GM19238 (cell line): ENCODE results near the gene SREBF2.

Source experiments
- DNase-seq: peaks from one replicate; pipeline ENCODE4 v3.0.0; 2011; ENCODE audit warnings: low spot score; ENCODE audit not compliant: insufficient read length

The SREBF2 gene

DNA sequence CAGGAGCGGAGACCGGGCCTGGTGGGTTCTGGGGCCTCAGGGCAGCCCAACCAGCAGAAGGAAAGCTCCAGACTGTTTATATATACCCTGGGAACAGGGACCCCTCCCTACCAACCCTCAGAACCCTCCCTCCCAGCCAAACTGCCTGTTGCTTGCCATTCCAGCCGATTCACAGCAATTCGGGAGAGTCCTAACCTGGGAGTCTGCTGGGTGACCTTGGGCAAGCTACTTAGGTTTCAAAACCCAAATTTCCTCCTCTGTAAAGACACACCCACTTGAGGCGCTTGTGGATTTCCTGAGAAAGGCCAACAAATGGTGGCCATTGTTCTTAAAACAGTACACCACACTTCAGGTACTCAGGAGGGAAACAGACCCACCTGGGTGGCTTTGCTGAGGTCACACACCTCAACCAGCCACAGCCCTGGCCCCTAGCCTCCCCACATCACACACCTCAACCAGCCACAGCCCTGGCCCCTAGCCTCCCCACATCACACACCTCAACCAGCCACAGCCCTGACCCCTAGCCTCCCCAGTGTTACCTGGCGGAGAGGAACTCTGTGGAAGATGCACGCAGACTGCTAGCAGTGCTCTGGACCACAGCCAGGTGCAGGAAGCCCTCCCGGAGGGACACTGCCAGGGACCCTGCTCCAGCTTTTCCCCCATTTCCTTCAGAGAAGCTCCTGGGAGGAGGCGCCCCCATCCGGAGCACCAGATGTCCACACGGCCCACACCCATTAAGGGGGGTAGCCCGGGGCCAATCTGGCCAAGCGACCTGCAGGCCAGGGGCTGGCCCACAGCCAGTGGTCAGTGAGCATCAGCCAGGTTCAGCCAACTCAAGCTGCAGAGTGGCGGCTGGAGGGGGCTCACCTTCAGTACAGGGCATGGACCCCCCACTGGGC lies 75.8 kb downstream of the SREBF2 start:
- DNase-seq, result no peak

DNA sequence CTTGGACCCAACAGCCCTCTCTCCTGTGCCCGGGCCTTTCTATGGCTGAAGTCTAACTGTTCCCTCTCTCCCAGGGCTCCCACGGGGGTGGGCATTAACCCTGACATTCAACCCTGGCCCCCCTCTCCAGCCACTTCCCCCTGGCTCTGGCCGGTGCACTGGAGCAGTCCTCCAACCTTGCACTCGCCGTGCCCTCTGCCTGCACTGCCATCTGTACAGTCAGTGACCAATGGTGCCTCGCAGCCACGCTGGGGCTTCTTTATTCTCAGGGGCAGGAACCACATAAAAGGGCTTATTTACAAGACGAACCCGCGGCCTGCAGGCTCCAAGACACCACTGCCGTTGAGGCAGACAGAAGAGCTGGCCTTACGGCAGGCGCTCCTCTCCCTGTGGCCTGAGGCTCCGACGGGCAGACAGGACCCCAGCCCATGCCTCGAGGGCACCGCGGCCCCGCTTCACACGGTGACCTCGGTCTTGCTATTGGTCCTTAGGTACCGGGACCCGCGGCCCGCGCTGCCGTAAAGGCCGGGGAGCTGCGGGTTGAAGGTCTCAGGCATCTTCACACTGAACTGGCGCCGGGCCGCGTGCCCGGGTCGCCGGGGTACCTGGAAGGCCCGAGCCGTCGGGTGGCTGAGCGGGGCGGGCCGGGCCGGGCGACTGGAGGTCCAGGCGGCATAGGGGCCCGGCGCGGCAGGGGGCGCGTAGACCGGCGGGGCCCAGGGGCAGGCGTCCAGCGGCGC lies 76.6 kb downstream of the SREBF2 start:
- DNase-seq, result no peak

DNA sequence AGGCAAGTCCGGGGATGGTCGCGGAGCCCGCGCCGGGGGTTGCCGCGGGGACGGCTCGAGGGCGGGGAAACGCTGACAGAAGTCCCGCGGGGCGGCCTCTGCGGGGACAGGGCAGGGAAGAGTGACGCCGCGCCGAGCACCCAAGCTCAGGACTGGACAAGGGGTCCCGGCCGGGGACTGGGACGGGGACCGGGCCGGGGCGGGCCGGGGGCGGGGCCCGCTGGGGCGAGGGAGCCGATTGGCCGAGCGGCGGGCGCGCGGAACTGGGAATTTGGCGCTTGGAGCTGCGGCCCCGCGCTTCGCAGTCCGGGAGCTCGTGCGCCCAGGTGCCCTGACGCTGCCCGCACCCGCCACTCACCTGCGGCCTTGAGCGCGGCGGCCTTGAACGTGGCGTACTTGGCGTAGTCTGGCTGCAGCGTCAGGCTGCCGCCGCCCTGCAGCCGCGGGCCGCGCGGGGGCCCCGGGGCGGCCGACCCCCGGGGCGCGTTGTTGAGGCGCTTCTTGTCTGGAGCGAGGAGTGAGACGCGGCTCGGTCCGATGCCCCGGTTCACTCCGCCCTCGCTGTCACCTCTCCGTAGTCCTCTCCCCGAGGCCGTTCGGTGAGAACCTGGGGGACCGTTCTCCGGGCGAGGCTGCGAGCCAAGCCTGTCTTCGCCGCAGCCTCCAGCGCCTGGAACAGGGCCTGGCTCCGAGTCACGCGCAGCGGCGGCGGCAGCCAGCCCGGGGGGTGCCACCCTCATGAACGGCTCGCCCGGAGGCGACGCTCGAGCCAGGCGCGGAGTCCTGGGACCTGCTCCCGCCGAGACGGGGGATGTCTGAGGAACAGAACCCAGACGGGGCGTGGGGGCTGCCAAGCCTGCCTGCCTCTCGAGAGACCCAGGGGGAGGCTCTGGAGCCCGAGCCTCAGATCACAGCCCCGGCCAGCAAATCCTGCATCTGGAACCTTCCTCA lies 77.4 kb downstream of the SREBF2 start:
- DNase-seq, result no peak

DNA sequence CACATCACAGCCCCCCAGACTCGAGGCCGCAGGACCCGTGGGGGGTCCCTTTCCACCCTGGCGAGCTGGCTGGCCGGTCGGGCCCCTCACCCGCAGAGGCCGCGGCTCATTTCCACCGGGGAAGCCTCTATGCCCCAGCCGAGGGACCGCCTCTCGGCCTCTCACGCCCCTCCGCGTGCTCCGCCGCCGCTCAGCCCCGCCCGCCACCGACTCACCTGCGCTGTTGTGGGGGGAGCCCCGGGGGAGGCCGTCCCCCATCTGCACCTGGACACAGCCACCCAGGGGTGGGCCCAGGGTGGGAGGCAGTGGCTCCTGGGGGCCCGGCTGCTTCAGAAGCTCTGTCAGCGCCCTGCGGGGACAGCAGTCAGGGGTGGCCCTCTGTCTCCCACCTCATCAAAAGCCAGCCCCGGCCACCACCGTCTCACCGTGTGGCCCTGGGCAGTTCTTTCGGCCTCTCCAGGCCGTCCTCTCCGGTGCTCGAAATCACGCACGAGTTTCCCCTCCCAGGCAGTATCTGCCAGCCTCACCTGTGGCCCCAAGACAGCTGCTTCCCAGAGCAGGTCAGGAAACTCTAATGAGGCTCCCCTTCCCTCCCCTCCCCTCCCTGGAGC lies 78.2 kb downstream of the SREBF2 start:
- no peak for DNase-seq

DNA sequence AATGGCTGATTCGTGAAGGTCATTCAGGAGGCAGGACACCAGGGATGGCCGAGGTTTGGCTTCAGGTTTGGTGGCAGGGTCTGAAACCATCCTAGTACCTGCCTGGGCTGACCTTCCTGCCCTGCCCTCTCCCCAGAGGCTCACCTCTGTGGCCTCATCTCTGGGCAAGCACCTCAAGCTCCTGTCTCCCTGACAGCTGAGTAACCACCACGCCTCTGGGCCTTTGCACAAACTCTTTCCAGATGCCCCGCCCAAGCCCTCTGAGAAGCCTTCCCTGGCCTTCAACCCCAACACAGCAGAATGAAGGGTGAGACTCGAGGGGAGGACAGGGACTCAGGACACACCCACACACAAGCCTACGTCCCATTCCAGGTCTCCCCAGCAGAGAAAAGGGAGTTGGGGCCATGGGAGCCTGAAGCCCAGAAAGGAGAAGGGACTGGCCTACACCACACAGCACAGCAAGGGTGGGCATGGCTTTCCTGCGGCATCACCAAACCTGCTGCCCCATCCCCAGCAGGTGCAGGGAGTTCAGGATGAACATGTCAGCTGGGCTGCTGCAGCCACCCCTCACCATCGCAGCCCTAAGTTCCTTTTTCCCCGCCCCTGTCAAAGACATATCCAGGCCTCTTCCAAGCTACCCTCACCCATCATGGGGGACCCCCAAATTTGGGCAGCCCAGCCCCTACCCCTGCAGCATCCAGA lies 79.6 kb downstream of the SREBF2 start:
- no peak for DNase-seq

DNA sequence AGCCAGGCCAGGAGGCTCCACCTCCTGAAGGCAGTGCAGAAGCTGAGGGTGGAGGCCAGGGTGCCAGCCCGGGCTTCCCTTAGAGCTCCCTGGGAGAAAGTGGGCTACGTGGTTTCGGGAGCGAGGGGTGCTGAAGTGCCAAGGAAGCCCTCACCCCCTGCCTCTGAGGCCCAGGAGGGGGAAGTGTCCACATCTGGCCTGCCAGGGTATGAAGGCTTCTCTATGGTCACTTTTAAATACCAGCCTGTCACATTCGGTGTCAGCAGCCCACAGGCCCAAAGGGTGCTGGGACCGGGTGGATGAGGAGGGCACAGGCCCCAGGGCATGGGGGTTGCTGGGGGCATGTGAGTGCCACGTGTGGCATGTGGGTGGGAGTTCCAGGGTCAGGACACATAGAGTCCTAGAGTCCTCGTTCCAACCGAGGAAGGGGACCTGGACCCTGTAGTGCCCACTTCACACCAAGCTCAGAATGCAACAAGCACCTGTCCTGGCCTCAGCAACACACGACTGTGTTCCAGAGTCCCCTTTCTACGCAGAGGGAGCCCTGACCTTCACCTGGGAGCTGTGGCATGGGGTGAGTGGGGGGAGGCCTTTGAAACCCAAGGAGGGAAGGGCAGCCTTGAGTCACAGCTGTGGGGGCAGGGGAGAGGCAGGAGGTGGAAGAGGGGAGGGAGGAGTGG lies 80.3 kb downstream of the SREBF2 start:
- DNase-seq, result no peak

DNA sequence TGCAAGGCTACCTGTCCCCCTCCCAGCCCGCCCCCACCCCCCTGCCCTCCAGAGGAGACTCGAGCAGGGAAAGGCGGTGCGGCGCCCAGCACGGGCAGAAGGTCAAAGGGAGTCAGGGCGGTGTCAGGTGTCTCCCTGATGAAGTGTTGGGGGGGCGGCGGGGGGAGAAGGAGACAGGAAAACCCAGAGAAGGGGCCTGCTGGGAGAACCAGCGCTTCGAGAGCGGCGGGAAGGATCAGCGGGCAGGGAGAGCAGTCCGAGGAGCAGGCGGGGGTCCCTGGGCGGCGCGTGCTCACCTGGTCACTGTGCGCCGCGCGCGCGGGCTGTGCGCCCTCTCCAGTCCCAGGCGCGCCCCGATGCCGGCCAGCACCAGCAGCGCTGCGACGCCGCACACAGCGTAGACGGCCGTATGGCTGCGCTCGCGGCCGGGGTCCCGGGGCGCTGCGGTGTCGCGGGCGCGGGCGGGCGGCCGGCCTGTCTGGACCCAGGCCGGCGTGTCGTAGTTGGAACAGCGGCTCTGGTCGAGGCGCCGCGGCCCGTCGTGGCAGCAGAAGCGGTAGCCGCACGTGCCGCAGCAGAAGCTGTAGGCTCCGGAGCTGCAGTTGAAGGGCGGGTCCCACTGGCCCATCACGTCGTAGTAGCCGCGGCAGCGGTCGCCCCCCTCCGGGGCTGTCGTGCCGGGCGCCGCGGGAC lies 81.1 kb downstream of the SREBF2 start:
- DNase-seq, result no peak

DNA sequence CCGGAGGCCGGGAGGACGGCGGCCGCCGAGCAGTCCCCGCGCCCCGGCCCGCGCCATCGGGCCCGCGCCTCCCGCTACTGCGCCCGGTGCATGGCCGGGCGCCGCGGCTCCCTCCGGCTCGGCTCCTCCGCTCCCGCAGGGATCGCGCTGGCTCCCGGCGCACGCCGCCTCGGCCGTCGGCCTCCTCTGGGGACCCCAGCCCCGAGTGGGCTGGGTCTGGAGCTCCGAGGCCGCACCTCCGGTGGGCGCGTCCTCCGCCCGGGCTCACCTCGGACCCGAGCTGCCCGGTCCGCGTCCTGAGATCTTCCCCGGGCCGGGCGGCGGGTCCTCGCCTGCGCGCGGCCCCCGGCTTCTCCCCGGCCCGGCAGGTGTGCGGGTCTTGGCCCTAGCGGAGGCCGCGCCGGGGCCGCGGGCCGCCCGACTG lies 81.7 kb downstream of the SREBF2 start:
- DNase-seq, result no peak

DNA sequence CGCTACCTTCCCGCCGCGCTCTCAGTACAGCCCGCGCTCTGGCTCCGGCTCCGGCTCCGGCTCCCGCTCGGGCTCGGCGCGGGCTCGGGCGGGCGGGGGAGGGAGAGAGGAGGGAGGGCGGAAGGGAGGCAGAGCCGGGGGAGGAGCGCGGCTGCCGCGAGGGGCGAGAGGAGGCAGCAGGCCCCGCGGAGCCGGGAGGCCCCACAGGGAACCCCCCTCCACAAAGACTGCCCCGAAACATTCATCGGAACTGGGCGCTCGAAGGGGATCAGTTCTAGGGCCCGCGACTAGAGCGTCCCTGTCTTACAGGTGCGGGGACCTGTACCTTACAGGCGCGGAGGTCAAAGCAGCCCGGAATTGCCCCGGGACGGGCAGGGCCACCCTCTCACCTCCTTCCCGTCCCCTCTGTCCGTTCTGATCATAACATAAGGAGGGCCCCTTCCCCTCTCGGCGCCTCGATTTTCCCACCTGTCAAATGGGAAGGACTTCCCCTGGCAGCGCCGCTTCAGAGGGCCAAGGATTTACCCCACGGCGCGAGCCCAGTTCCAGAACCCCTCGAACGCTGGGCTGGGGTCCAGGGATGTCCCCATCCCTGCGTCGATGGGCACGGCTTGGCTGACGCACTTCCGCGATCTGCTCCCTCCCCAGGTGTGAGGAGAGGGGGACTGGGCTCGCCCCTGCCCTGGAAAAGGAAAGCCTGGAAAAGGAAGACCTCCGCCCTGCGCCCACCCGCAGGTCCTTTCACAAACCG lies 82.3 kb downstream of the SREBF2 start, which contains the start of gene SHISA8:
Gene SHISA8 (minus strand): TSS at position 40 of the 751 bp plus-strand sequence. CDS start 407 bp downstream, outside the sequence.
- DNase-seq, result peak; percentile 71

DNA sequence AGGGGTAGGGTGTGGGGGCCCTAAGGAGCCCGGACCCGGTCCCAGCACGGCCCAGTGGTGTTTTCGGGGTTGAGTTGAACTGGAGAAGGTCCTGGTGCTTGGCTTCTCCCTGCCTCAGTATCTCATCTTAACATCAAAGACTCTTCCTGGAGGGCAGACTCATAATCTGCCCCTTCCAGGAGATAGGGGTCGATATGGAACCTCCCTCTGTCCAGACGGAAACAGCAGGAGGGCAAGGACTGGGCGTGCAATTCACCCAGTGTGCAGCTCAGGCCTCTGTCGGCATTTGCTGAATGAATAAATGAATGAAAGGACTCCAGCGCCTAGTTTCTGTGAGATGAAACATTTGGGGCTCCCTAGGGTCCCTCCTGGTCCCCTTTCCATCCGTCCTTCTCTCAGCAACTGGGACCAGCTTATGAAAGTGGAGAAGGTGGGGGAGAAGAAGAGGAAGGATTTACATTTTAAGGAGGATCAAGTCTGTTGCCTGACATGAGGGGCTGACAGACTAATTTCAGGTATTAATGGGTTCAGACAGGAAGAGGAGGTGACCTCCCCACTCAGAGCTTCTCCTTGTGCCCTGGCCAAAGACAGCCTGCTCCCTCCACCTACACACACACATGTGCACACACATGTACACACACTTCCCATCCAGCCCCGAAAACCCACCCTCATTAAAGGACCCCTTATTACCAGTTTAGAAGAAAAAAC lies 83.0 kb downstream of the SREBF2 start:
- DNase-seq, result no peak

DNA sequence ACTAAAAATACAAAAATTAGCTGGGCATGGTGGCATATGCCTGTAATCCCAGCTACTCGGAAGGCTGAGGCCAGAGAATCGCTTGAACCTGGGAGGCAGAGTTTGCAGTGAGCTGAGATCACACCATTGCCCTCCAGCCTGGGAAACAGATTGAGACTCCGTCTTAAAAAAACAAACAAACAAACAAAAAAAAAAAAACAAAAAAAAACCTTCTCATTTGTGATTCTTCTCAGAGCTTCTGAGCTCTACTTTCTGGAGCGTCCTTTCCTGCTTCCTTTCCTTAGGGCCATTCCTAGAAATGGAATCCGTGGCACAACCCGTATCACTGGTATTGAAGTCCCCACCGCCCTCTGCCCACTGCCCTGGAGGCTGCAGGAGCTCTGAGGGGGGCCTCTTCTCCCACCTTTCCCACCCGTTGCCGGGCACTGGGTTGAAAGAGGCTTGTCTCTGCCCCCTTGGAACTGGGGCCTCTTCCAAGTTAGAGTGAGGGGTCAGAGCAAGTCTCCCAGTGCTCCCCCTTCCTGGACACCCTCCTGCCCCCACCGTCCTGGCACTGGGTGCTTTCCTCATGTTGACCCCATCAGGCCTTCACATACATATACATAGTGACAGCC lies 83.9 kb downstream of the SREBF2 start:
- no peak for DNase-seq

DNA sequence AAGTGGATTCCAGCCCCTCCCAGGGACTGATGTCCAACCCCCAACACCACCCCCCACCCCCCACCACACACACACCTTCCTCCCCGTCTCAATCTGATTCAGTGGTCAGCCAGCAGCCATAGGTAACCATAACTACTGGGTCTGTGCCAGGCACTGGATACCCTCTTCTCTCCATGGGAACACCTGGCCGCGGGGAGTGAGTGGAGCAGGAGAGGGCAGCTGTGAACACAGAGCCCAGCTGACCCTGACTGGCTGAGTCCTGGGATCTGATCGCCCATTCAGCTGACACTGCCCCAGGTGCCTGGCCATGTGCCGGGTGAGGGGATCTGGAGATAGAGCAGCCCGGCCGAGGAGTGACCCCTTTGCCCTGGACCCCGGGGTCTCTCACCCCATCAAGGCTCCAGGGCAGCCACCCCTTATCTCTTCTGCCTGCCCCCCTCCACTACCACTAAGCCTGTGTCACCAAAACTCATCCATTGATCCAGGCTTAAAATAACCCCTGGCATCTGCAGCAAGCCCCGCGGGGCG lies 84.5 kb downstream of the SREBF2 start:
- DNase-seq, result no peak

DNA sequence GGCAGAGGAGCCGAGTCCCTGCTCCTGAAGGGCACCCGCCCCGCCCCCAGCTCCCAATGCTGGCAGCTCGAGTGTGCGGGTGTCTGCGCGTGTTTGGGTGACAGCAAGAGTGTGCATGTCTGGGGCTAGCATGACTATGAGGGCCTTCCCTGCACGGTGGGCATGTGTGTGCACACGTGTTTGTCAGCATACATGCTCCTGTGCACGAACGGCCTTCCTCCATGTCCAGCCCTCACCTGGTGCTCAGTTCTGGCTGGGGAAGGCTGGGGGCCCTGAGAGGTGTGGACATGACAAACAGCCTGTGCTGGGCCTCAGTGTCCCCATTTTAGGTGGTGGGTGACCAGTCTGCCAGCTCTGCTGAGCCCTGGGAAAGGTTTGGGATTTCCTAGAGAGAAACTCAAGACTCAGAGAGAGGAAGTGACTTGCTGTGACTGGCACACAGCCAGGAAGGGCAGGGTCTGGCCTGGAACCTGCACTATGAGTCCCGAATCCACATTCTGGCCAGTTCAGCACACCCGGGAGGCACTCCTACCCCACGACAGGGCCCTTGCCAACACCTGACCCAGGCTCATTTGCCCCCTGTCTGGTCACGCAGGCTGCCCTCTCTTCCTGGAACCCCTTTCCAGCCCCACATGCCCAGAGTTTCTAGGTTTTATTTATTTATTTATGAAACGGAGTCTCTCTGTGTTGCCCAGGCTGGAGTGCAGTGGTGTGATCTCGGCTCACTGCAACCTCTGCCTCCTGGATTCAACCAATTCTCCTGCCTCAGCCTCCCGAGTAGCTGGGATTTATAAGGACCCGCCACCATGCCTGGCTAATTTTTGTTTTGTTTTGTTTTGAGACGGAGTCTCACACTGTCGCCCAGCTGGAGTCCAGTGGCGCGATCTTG lies 85.2 kb downstream of the SREBF2 start:
- DNase-seq, result no peak

DNA sequence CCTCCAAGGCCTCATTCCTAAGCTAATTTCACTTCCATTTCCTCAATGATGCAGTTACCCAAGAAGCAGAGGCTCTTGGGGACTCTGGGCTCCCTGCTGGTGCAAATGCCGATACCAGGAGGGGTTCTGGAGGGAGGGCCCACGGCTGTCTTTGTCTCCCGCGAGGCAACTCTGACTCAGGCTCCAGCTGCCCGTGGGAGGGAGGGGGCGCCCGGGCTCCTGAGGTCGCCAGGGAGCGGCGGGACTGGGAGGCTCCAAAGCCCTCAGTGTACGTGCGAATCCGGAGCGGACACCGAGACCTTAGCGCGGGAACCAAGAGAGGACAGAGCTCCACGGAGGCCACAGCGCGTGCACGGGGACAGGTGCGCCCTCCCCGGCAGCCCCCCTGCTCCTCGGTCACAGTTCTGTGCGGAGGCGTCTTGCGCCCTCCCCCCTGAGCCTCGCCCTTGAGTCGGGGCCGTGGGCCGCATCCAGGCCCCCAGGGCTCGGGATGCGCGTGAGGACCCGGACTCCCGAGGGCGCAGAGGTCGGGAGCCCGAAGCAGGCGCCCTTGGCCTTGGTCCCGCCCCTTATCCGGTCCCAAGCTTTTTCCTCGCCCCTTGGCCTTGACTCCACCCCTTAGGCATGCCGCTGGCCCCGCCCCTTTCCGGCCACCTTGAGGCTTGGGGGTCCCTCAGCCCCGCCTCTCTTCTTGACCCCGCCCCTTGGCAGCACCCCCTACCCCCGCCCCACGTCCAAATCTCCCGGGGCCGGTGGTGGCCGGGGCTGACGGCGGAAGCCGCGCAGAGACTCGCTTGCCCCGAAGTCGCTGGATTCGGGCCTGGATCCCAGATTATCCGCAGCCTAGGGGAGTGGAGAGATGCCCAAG lies 86.7 kb downstream of the SREBF2 start:
- peak; percentile 81 for DNase-seq
